B cell (primary cell): ENCODE measurements around the gene UROS. TPM values are rescaled to one million over a fixed set of nuclear protein-coding genes. Genes with fewer than 3 reads are reported as not detected.

Source experiments
- ATAC-seq: fragments of 200-7000 bp; cut with Tn5 transposase; one replicate; pipeline ENCODE4 v1.10.0; 2021; ENCODE audit warnings: low read depth, mild to moderate bottlenecking, moderate number of reproducible peaks, moderate library complexity
- CTCF ChIA-PET: fragments of 350-600 bp; sonication (Branson Sonifier 250); formaldehyde crosslinking; loops from one replicate; lab custom pipeline; 2021; ENCODE audit warnings: antibody characterized with exemption, inconsistent platforms; lab: Charles Lee
- POLR2A ChIA-PET: fragments of 350-600 bp; sonication (Branson Sonifier 250); formaldehyde crosslinking; loops from one replicate; lab custom pipeline; 2021; ENCODE audit warnings: antibody characterized with exemption; lab: Charles Lee
- DNase-seq: peaks from one replicate; pipeline ENCODE4 v3.0.0; 2013
- H2AFZ ChIP-seq: 2 replicates; pipeline ENCODE4 v1.6.1; 2012; ENCODE audit warnings: mild to moderate bottlenecking, low read depth, low read length; ENCODE audit not compliant: insufficient read depth, poor library complexity, severe bottlenecking
- H3K27ac ChIP-seq, 2 donors: 1 replicate in 1 of 2; 2 replicates in 1 of 2; pipeline ENCODE4 v1.5.1; 2012 to 2013; ENCODE audit warnings: low read length in 2 of 2, mild to moderate bottlenecking in 2 of 2, moderate library complexity in 1 of 2
- H3K27me3 ChIP-seq, 4 experiments: fragments of 200-600 bp in 1 of 4; sonication (generic) in 1 of 4; replicated peaks in 1 of 4; 1 replicate in 2 of 4; 2 replicates in 2 of 4; pipeline versions ENCODE4 v1.6.1 to v1.7.0; 2013 to 2016; ENCODE audit warnings: low read length in 3 of 4, mild to moderate bottlenecking in 2 of 4, mixed read lengths in 1 of 4, moderate library complexity in 1 of 4; ENCODE audit not compliant: insufficient read depth in 4 of 4, control insufficient read depth in 3 of 4; ENCODE audit errors: control extremely low read depth in 1 of 4
- H3K36me3 ChIP-seq, 2 experiments: replicated peaks in 1 of 2; 1 replicate in 1 of 2; 2 replicates in 1 of 2; pipeline versions ENCODE4 v1.6.1 to v1.7.1; 2013; ENCODE audit warnings: low read length in 1 of 2; ENCODE audit not compliant: insufficient read depth in 2 of 2, control insufficient read depth in 1 of 2; ENCODE audit errors: control extremely low read depth in 1 of 2, extremely low read depth in 1 of 2
- H3K4me1 ChIP-seq, 2 donors: fragments of 200-600 bp in 1 of 2; sonication (generic) in 1 of 2; 1 replicate in 1 of 2; 2 replicates in 1 of 2; pipeline versions ENCODE4 v1.5.1 to v1.6.1; 2013 to 2017; ENCODE audit warnings: low read length in 2 of 2; ENCODE audit not compliant: control insufficient read depth in 2 of 2, insufficient read depth in 2 of 2
- H3K4me2 ChIP-seq: replicated peaks from 2 replicates; pipeline ENCODE3; 2012; ENCODE audit warnings: mild to moderate bottlenecking, low read depth, low read length; ENCODE audit not compliant: poor library complexity, severe bottlenecking
- H3K4me3 ChIP-seq, 5 experiments: fragments of 200-600 bp in 1 of 5; sonication (generic) in 1 of 5; 1 replicate in 3 of 5; 2 replicates in 2 of 5; pipeline versions ENCODE4 v1.5.1 to v1.7.0; 2011 to 2016; ENCODE audit warnings: low read length in 4 of 5, mild to moderate bottlenecking in 4 of 5, low read depth in 2 of 5, control low read depth in 1 of 5, moderate library complexity in 1 of 5; ENCODE audit not compliant: insufficient read depth in 1 of 5; ENCODE audit errors: control extremely low read depth in 1 of 5, extremely low read depth in 1 of 5
- H3K79me2 ChIP-seq: fragments of 200-600 bp; sonication (generic); one replicate; pipeline ENCODE4 v1.6.0; 2016; ENCODE audit warnings: low read length; ENCODE audit not compliant: control insufficient read depth, insufficient read depth
- H3K9ac ChIP-seq: fragments of 200-600 bp; sonication (generic); 2 replicates; pipeline ENCODE4 v1.6.1; 2017; ENCODE audit warnings: mild to moderate bottlenecking, low read length, moderate library complexity
- H3K9me3 ChIP-seq, 3 donors: one replicate each; pipeline versions ENCODE4 v1.6.1 to v1.7.1; 2013; ENCODE audit warnings: low read length in 2 of 3; ENCODE audit not compliant: control insufficient read depth in 2 of 3, insufficient read depth in 1 of 3; ENCODE audit errors: control extremely low read depth in 1 of 3
- H4K20me1 ChIP-seq: 2 replicates; pipeline ENCODE4 v1.6.0; 2012; ENCODE audit warnings: mild to moderate bottlenecking, low read length; ENCODE audit not compliant: insufficient read depth, control insufficient read depth, poor library complexity, severe bottlenecking
- H3K27ac Mint-ChIP-seq: one replicate; pipeline ENCODE4 v1.8.0; 2021; ENCODE audit warnings: mixed read lengths
- H3K27me3 Mint-ChIP-seq: one replicate; pipeline ENCODE4 v1.8.0; 2021; ENCODE audit warnings: mixed read lengths
- H3K4me1 Mint-ChIP-seq: one replicate; pipeline ENCODE4 v1.8.0; 2021; ENCODE audit warnings: mixed read lengths
- H3K4me3 Mint-ChIP-seq: one replicate; pipeline ENCODE4 v1.8.0; 2021; ENCODE audit warnings: mixed read lengths
- H3K9me3 Mint-ChIP-seq: one replicate; pipeline ENCODE4 v1.8.0; 2022; ENCODE audit warnings: mixed read lengths; ENCODE audit not compliant: insufficient read depth
- CTCF ChIP-seq: fragments of 200-600 bp; IDR thresholded peaks from one replicate; pipeline ENCODE4 v1.8.0; 2022; ENCODE audit warnings: antibody characterized with exemption, mild to moderate bottlenecking
- EZH2 ChIP-seq: IDR thresholded peaks from 2 replicates; pipeline ENCODE4 v1.6.1; 2012; ENCODE audit warnings: borderline replicate concordance, low read depth, mild to moderate bottlenecking, moderate library complexity, low read length; ENCODE audit not compliant: insufficient read depth, poor library complexity, severe bottlenecking
- WGBS: methylation state at CpG from one replicate; pipeline ENCODE4 v1.1.5; 2013; ENCODE audit warnings: missing lambda C conversion rate; ENCODE audit not compliant: insufficient coverage; 5-methylcytosine and 5-hydroxymethylcytosine counted together
- intact Hi-C: fragments of 100-400 bp; cut with micrococcal nuclease; formaldehyde crosslinking; loops from one replicate; pipeline ENCODE4 v1.10.0; 2022
- polyA plus RNA-seq: library from polyadenylated mRNA; depleted of rRNA; stranded (reverse); fragments of >200 nt; gene quantifications from 2 replicates; pipeline ENCODE4 v1.2.3, GENCODE V29; 2012
- total RNA-seq, 2 donors: library from RNA; stranded (reverse); fragments of 120-200 nt in 1 of 2; gene quantifications; 1 replicate in 1 of 2; 2 replicates in 1 of 2; pipeline versions ENCODE4 v1.2.3 to v1.2.4, GENCODE V29; 2013 to 2022

The UROS gene
- total and polyA plus RNA-seq, 2 donors (not counting 1 experiment from before 2014, with no cell fraction given), result 28.3 to 37.1 TPM

- H2AFZ ChIP-seq, result no peak overlapping the region
- Mint-ChIP-seq H3K4me3 (no peak overlapping the region), H3K9me3 (no peaks in the 10 kb centered on the region), H3K27ac (no peak overlapping the region), H3K4me1 (no peaks in the 10 kb centered on the region), H3K27me3 (no peaks in the 10 kb centered on the region)
- H3K79me2 ChIP-seq, result no peaks in the 10 kb centered on the region
- no peak overlapping the region for H3K4me2 ChIP-seq
- H3K4me1 ChIP-seq, result no peaks in the 10 kb centered on the region
- ChIA-PET POLR2A (no interaction called here), CTCF (no interaction called here)
- H3K27me3 ChIP-seq, result no peaks in the 10 kb centered on the region
- H3K27ac ChIP-seq, result no peak overlapping the region
- no peaks in the 10 kb centered on the region for H3K9me3 ChIP-seq
- no peak overlapping the region for H3K9ac ChIP-seq
- no peak overlapping the region for H3K4me3 ChIP-seq
- no peak for ATAC-seq
- H4K20me1 ChIP-seq, result no peaks in the 10 kb centered on the region
- intact Hi-C loops, result no loop called here
- DNase-seq, result no peak
- peaks cover 2 to 81% of the 10 kb centered on the region in 2 experiments for H3K36me3 ChIP-seq
- TF ChIP-seq EZH2, result no peak
- no peak for TF ChIP-seq CTCF
- WGBS, result no CpG with 5 or more reads among the region's 2 CpGs
Observed at GRCh38 chr10:125836746-125837145, 13.7 kb upstream of the UROS start.

- Mint-ChIP-seq H3K27me3 (no peaks in the 10 kb centered on the region), H3K9me3 (no peaks in the 10 kb centered on the region), H3K27ac (no peak overlapping the region), H3K4me1 (peaks cover 14% of the 10 kb centered on the region), H3K4me3 (no peak overlapping the region)
- ChIA-PET CTCF (no interaction called here), POLR2A (no interaction called here)
- DNase-seq, result no peak
- no peaks in the 10 kb centered on the region for H3K9me3 ChIP-seq
- TF ChIP-seq CTCF, result no peak
- no peak for TF ChIP-seq EZH2
- peaks cover 14 to 17% of the 10 kb centered on the region in 2 donors for H3K4me1 ChIP-seq
- H4K20me1 ChIP-seq, result peaks cover 21% of the 10 kb centered on the region
- H3K79me2 ChIP-seq, result peaks cover 41% of the 10 kb centered on the region
- intact Hi-C loops, result no loop called here
- no peak overlapping the region for H3K4me3 ChIP-seq
- no peak overlapping the region for H2AFZ ChIP-seq
- no peak overlapping the region for H3K4me2 ChIP-seq
- no peaks in the 10 kb centered on the region for H3K27me3 ChIP-seq
- no peak overlapping the region for H3K9ac ChIP-seq
- H3K27ac ChIP-seq, result no peak overlapping the region
- 77% methylated on average over 5 of the region's 5 CpGs for WGBS
- peaks cover 3 to 65% of the 10 kb centered on the region in 2 experiments for H3K36me3 ChIP-seq
- no peak for ATAC-seq
Observed at GRCh38 chr10:125828311-125828710, 5.3 kb upstream of the UROS start.
